Dendritic cell treated with granulocyte-macrophage colony-stimulating factor and Interleukin-4, amounts not matched to agents 40 ng/mL and 50 ng/mL, for 4 days (primary cell): Measurements from ENCODE around the gene NGB.

Source experiments
- H3K27ac Mint-ChIP-seq: one replicate; pipeline ENCODE4 v1.8.0; 2022; ENCODE audit warnings: mild to moderate bottlenecking, mixed read lengths
- H3K27me3 Mint-ChIP-seq: one replicate; pipeline ENCODE4 v1.8.0; 2022; ENCODE audit warnings: mild to moderate bottlenecking, mixed read lengths
- H3K36me3 Mint-ChIP-seq: one replicate; pipeline ENCODE4 v1.8.0; 2022; ENCODE audit warnings: low read depth, mixed read lengths
- H3K4me1 Mint-ChIP-seq: one replicate; pipeline ENCODE4 v1.8.0; 2022; ENCODE audit warnings: low read depth, mixed read lengths
- H3K4me3 Mint-ChIP-seq: one replicate; pipeline ENCODE4 v1.8.0; 2022; ENCODE audit warnings: mild to moderate bottlenecking, moderate library complexity, mixed read lengths
- H3K9me3 Mint-ChIP-seq: one replicate; pipeline ENCODE4 v1.8.0; 2022; ENCODE audit warnings: mixed read lengths
- intact Hi-C: fragments of 100-400 bp; cut with micrococcal nuclease; formaldehyde crosslinking; loops from one replicate; pipeline ENCODE4 v1.15.0; 2022

Gene NGB

DNA sequence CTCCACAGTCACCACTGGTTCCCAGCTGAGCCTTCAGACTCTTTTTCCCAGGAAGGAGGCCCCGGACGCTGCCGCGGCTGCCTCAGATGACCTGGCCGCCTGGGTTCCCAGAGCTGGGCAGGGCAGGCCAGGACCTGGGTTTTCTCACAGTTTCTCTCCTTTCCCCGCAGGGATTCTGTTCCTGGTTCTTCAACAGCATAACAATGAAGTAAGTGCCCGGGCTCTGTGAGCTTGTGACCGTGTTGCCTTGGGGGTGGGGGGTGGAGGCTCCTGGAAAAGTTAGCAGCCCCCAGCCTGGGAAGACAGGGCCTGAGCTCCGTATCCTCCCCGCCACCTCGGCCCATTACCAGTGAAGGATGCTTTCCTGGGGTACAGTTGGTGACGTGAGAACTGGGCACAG is 45.8 kb downstream of the NGB start:
- intact Hi-C loops = no loop called here
- no peaks in the 10 kb centered on the region for H3K9me3 Mint-ChIP-seq
- no peaks in the 10 kb centered on the region for H3K36me3 Mint-ChIP-seq
- no peak overlapping the region for H3K4me3 Mint-ChIP-seq
- H3K27ac Mint-ChIP-seq = no peak overlapping the region
- H3K4me1 Mint-ChIP-seq = no peaks in the 10 kb centered on the region
- H3K27me3 Mint-ChIP-seq = no peaks in the 10 kb centered on the region

DNA sequence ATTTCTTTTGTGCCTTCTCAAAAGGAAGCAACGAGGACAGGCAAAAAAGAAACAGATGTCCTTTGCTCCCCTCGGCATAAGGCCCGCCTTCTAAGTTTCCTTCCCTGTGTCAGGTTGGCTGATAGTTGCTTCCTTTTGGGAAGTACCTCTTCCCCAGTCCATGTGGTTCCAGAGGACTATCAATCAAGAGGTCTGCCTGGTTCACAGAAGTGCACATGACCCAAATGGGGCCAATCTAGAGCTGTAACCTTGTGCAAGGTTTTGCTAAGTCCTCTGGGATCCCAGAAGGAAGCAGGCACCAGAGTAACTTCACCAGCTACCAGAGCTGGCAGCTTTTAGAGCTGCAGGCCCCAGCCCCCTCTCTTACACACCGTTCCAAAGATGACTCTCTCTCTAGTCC is 46.8 kb downstream of the NGB start:
- intact Hi-C loops = no loop called here
- Mint-ChIP-seq H3K36me3 (no peaks in the 10 kb centered on the region), H3K4me3 (no peak overlapping the region), H3K27ac (no peak overlapping the region), H3K27me3 (no peaks in the 10 kb centered on the region), H3K9me3 (no peaks in the 10 kb centered on the region), H3K4me1 (no peaks in the 10 kb centered on the region)

DNA sequence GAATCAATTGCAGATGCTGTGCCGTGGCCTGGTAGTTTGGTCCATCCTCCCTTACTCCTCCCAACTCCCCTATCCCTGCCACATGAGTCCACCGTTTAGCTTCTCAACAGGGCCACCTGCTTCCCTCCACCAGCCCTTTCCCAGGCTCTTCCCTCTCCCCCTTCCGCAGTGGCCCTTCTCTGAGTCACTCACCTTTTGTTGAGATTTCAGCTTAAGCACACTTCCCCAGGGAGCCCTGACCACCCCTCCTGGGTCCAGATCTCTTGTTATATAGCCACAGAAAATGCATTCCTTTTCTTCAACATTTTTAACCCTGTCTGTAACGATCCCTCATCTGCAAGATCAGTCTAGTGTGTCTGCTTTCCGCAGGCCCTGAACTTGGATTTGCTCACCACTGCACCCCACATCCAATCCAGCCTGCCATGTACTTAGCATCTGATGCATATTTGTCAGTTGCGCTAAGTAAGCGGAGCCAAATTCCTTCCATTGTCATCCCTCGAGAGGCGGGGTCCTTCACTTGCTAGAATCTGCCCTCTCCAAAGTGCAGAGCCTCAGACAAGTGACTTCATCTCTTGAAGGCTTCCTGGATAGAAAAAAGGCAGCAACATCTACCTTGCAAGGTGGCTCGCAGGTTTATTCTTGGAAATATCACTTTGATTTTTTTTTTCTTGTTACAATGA is 48.3 kb downstream of the NGB start:
- Mint-ChIP-seq H3K27me3 (no peaks in the 10 kb centered on the region), H3K4me3 (no peak overlapping the region), H3K9me3 (no peaks in the 10 kb centered on the region), H3K4me1 (no peaks in the 10 kb centered on the region), H3K36me3 (no peaks in the 10 kb centered on the region), H3K27ac (no peak overlapping the region)
- intact Hi-C loops = no loop called here

DNA sequence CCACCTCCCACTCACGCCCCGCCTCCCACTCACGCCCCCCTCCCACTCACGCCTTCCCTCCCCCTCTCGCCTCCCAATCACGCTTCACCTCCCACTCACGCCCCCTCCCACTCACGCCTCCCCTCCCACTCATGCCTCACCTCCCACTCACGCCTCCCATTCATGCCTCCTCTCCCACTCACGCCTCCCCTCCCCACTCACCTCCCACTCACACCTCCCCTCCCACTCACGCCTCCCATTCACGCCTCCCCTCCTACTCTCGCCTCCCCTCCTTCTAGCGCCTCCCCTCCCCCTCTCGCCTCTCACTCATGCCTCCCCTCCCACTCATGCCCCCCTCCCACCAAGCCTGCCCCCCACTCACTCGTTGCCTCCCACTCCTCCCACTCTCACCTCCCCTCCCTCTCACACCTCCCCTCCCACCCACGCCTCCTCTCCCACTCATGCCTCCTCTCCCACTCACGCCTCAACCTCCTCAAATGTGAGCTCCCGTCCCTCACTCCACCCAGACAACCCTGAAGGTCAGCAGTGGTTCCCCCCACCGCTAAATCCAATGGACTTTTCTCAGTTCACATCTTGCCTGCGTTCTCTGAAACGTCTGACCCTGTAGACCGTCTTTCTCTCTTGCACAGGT is 49.6 kb downstream of the NGB start:
- Mint-ChIP-seq H3K4me3 (no peak overlapping the region), H3K27me3 (peaks cover 6% of the 10 kb centered on the region), H3K36me3 (no peaks in the 10 kb centered on the region), H3K27ac (no peak overlapping the region), H3K4me1 (no peaks in the 10 kb centered on the region), H3K9me3 (no peaks in the 10 kb centered on the region)
- intact Hi-C loops = no loop called here

DNA sequence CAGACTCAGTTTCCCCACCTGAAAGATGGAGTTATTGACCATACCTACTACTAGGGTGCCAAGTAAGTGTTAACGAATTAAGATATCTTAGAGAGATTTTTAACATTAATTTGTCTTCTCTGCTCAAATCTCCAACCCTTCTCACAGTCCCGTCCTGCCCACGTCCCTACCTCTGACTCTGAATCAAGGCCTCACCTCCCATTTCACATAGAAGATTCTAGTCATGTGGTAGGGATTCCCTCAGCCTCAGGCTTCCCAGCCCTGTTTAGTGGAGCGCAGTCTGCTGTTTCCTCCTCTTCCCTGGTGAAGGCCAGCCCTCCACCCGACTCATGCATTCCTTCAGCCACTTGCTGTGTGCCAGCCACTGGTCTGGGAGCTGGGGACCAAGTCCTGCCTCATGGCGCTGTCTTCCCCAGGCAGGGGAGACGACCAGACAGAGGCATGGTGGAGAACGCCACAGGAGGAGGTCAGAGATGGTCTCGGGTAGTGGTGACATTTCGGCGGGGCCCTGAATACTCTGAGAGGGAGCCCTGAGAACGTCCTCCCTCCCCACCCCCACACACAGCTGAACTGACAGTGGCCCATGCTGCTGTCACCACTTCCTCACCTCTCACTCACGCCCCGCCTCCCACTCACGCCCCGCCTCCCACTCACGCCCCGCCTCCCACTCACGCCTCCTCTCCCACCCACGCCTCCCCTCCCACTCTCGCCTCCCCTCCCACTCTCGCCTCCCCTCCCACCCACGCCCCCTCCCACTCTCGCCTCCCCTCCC is 50.6 kb downstream of the NGB start:
- intact Hi-C loops = no loop called here
- Mint-ChIP-seq H3K4me1 (no peaks in the 10 kb centered on the region), H3K27me3 (peaks cover 11% of the 10 kb centered on the region), H3K36me3 (no peaks in the 10 kb centered on the region), H3K9me3 (no peaks in the 10 kb centered on the region), H3K4me3 (no peak overlapping the region), H3K27ac (no peak overlapping the region)

DNA sequence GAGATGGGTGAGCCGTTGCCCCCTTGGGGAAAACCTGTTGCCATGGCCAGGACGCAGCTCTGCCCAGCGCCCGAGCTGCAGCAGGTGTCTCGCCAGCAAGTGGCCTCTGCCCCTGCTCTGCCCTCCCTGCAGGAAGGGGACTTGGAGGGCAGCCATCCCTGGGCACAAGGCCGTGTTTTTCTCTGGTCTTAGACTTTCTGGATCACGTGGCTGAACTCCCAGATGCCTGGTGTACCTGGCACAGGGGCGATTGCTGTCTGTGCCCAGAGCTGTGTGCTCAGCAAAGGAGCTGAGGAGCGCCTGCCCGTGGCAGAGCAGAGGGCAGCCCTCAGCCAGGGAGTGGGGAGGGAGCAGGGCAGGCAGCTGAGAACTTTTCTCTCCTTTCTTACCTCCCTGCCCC is 51.4 kb downstream of the NGB start:
- Mint-ChIP-seq H3K36me3 (no peaks in the 10 kb centered on the region), H3K27ac (no peak overlapping the region), H3K27me3 (peaks cover 11% of the 10 kb centered on the region), H3K4me1 (no peaks in the 10 kb centered on the region), H3K9me3 (no peaks in the 10 kb centered on the region), H3K4me3 (no peak overlapping the region)
- intact Hi-C loops = loop anchor here (10.0 kb wide), 1 partner anchor 65 kb away; no protein-coding TSS in a partner anchor

DNA sequence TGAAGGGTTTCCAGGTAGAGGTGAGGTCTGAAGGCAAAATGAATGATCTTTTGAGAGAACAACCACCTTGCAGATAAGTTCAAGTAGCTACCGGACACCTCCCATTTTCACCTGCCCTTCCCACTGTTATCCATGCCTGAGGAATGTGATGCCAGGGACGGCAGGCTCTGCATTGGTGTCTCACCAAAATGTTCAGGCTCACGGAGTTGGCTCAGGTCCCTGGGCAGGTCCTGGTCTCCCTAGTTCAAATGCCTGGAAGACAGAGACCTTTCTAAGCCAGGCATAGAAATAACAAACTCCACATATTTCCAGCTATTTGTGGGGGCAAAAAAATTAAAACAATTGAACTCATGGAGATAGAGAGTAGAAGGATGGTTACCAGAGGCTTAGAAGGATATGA is 53.5 kb downstream of the NGB start:
- no peak overlapping the region for H3K27ac Mint-ChIP-seq
- no peak overlapping the region for H3K4me3 Mint-ChIP-seq
- H3K9me3 Mint-ChIP-seq = no peaks in the 10 kb centered on the region
- intact Hi-C loops = loop anchor here (10.0 kb wide), 1 partner anchor 63 kb away; no protein-coding TSS in a partner anchor
- peaks cover 16% of the 10 kb centered on the region for H3K4me1 Mint-ChIP-seq
- no peaks in the 10 kb centered on the region for H3K36me3 Mint-ChIP-seq
- peaks cover 11% of the 10 kb centered on the region for H3K27me3 Mint-ChIP-seq
